NCI-H524 (cell line): ENCODE measurements around the gene TP53BP2.

Source experiments
- DNase-seq, 2 experiments: peaks; one replicate each; lab custom pipeline; 2025; lab: John Stamatoyannopoulos, UW

Gene TP53BP2

DNA sequence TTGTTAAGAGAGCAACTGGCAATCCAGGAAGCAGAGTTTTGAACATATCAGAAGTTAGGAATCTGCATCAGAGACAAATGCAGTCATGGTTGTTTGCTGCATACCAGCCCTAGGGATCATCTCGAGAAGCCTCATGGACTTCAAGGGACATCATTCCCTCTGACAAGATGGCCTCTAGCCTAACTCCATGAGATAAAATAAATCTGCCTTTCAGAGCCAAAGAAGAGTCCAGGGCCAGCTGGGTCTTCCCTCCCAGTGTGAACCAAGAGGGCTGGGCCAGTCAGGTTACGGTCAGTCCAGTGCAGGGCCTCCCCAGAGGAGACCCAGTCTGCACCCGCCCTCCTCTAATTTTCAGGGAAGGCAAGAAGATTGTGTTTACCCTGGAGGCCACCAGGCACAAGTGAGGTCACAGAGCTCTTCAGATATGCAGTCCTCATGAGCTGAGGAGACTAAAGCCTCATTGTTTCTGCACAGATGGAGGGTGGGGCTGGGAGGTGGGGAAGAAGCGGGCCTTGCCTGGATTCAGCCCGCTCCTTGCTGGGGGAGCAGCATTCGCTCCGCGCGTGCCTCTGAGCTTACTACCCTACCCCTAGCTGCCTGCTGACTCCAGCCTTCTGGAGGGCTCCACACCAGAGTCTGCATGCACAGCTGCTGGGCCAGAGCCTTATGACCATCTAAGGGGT, 80.6 kb downstream of the TP53BP2 start:
- no peak for DNase-seq

GRCh38 chr1:223763881-223764280, 81.9 kb downstream of the TP53BP2 start:
- DNase-seq: no peak

- DNase-seq: no peak
Measured at GRCh38 chr1:223763251-223763650, 82.5 kb downstream of the TP53BP2 start.

GRCh38 chr1:223761411-223761810, 84.3 kb downstream of the TP53BP2 start:
- DNase-seq: no peak

DNA sequence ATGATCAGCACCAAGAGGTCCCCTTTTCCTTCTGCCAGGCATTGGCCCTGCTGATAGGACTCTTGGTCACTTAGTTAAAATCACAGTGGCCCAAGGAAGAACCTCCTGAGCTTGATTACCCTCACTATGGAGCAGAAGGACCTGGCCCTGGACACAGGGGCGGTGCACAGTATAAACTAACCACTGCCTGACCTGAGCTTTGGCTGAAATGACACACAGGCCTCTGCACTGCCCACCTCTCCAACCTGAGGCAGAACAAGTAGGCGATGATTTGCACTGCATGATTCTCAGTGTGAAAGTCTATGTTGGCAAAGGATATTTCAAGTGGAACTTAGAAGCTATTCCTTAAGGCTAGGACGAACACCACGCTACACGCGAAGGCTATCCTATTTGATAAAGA, 84.9 kb downstream of the TP53BP2 start:
- no peak for DNase-seq

DNA sequence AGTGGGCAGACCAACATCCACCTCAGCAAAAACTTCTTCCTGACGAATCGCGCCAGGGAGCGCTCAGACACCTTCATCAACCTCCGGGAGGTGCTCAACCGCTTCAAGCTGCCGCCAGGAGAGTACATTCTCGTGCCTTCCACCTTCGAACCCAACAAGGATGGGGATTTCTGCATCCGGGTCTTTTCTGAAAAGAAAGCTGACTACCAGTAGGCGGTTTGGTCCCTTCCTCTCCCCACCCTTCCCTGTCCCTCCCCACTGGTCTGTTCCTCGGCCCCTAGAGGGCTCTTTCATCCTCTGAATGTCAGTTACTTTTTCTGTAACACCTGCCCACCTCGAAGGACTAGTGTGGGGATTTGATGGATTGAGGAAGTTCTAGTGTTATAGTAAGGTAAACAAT, 86.5 kb downstream of the TP53BP2 start:
- DNase-seq: no peak

DNA sequence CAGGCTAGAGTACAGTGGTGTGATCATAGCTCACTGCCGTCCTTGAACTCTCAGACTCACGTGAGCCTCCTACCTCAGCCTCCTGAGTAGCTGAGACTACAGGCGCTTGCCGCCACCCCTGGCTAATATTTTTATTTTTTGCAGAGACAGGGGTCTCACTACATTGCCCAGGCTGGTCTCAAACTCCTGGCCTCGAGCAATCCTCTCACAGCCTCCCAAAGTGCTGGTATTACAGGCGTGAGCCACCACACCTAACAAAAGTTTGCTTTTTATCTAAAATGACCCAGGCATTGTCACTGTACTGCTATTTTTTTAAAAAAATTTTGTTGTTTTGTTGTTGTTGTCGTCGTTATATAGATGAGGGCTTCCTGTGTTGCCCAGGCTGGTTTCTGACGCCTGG, 87.0 kb downstream of the TP53BP2 start:
- no peak for DNase-seq

DNA sequence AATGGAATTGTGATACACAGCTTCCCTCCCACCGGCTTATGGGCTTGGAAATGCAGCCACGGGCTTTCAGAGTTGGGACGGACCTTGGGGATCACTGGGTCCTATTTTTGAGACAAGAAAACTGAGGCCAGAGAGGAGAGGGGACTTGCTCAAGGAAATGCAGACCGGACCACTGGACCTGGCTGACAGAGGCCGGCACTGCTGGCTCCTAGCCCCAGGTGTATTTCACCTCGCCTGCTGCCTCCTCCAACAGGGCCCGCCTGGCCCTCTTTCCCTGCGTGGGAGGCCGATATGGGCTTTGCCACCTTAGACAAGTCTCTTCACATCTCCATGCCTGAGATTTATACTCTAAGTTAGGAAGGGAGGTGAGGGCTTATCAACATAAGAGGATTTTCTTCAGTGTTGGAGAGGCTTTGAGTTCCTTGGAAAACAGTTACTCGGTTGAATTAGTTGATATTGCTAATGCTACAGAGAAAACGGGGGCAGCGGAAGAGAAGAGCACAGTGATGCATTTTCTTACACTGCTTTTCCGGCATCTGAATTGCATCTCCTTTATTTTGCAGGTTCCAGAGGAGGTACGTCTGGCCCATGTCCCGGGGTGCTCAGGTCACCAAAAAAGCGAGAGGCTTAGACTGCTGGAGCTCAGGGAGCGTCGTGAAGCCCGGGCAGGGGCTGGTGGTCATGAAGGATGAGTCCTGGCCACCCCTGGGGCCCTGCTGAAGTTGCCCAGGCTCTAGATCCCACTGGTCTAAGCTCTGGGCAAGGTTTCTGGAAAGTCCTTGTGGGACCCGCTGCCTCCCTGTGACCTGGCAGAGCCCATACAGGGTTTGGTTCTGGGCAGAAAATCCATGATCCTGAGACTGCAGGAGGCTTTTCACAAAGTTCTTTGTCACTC, 88.7 kb downstream of the TP53BP2 start:
- DNase-seq: no peak

GRCh38 chr1:223755992-223756775, 89.6 kb downstream of the TP53BP2 start:
- no peak for DNase-seq

GRCh38 chr1:223755432-223755792, 90.3 kb downstream of the TP53BP2 start:
- no peak for DNase-seq

DNA sequence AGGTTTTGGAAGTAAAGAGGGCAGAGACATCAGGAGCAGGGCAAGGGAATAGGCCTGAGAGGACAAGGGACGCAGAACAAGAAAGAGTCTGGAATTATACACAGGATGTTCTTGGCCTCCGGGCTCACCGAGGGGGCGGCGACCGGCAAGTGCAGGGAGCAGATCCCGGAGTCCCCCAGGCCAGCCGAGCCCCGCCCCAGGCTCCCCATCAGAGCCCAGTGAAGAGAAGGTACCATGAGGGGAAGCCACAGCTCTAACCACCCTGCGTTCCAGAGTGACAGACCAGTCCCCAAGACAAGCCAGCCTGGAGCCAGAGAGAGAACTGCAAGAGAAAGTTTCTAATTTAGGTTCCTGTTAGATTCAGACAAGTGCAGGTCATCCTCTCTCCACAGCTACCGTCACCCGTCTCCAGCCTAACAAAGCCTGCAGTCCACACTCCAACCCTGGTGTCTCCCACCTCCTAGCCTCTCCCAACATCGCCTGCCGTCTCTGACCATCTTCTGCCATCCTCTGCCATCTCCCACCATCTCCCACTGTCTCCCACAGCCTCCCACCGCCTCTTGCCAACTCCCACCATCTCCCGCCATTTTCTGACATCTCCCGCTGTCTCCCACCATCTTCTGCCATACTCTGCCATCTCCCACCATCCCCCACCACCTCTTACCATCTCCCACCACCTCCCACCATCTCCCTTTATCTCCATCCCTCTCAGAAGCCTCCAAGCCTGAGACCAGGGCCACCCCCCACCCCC, 90.9 kb downstream of the TP53BP2 start:
- DNase-seq: no peak

GRCh38 chr1:223752721-223753515, 92.8 kb downstream of the TP53BP2 start:
- DNase-seq: no peak

DNA sequence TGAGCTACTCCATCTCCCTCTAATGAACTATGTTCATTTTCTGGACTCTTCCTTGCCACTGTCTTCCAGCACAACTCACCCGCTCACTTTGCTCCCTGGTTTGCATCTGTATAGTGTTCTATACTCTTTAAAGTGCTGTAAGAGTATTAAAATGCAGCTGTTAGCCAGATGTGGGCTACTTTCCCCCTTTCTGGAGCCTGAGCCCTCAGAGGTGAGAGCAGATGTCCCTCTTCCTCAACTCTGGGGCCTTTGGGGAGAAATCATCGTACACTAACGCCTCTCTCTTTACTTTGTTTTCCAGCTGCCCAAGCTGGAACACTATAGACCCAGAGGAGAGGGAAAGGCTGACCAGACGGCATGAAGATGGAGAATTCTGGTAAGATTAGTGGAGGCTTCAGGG, 94.1 kb downstream of the TP53BP2 start:
- no peak for DNase-seq

DNA sequence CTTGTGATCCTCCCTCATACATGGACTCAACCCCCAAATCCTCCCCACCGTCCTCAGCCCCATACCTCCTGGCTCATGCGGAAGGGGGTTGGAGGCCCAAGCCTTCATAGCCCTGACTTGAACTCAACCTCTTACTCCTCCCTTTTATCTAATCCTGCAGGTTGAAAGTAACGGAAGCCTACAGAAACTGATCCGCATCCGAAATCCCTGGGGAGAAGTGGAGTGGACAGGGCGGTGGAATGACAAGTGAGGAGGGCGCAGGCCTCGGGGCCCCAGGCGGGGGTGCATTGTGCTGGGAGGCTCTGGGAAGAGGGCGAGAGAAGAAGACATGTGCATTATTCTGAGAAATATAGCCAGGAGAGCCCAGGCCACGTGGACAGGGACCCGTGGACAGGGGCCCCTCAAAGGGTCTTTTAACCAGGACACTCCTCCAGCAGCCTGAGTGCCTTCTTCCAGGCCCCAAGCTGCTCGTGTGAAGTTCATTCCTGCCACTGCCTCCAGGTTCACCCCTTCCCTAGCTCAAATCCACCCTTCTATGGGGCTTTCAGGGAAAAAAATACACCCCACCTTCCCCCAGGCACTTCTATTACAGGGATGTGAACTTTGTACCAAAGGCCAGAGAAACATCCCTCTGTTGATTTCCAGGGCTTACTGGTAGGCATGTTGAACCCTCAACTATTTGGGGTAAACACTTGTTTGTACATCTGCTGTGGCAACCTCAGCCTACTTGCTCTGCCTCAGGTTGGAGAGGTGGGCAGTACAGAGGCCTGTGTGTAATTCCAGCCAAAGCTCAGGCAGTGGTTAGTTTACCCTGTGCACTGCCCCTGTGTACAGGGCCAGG, 94.8 kb downstream of the TP53BP2 start:
- DNase-seq: no peak

- no peak for DNase-seq
Measured at GRCh38 chr1:223748773-223749733, 96.7 kb downstream of the TP53BP2 start.

- no peak for DNase-seq
Measured at GRCh38 chr1:223748405-223748772, 97.4 kb downstream of the TP53BP2 start.

GRCh38 chr1:223747838-223748335, 97.9 kb downstream of the TP53BP2 start:
- no peak for DNase-seq

DNA sequence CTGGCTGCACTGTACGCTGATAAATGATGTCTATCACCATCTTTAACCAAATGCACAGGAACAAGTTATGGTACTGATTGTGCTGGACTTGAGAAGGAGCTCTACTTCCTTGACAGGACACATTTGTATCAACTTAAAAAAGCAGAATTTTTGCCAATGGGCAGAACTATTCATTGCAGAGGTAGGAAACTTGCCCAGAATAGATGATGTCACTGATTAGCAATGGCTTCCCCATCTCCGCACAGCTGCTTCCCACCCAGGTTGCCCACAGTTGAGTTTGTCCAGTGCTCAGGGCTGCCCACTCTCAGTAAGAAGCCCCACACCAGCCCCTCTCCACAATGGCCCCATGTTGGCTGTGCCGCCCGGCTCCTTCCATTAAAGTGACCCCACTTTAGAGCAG, 100.0 kb downstream of the TP53BP2 start:
- DNase-seq: no peak
